HepG2 (cell line): ENCODE measurements around the gene TP53. TPM values are rescaled to one million over a fixed set of nuclear protein-coding genes. Genes with fewer than 3 reads are reported as not detected.

Experiments used
- ATAC-seq: fragments of 200-7000 bp; cut with Tn5 transposase; 3 replicates; pipeline ENCODE4 v1.9.1; 2020; ENCODE audit warnings: mild to moderate bottlenecking, moderate library complexity
- BruUV-seq: library from RNA; stranded (reverse); fragments of 400-500 nt; replicated peaks from 2 replicates; lab custom pipeline; 2021; lab: Mats Ljungman, UMichigan
- CTCF ChIA-PET: fragments of 300-600 bp; formaldehyde crosslinking; extraction: SDS; loops from one replicate; lab custom pipeline; 2021; ENCODE audit warnings: low total read pairs, inconsistent platforms, low intra/inter-chr PET ratio; lab: Yijun Ruan, JAX
- POLR2A ChIA-PET: fragments of 350-600 bp; sonication (Branson Sonifier 250); formaldehyde crosslinking; loops from one replicate; lab custom pipeline; 2020; ENCODE audit warnings: antibody characterized with exemption, inconsistent platforms; lab: Yijun Ruan, JAX
- DNase-seq: peaks from one replicate; pipeline ENCODE4 v3.0.0-alpha.2; 2015; ENCODE audit warnings: low spot score
- FAIRE-seq: peaks from 3 replicates; lab custom pipeline; 2011; peaks lifted over from hg19 to GRCh38; lab: Jason Lieb, UNC
- H2AFZ ChIP-seq: one replicate; pipeline ENCODE4 v1.6.1; 2011; ENCODE audit warnings: low read length, inconsistent platforms
- H3K27ac ChIP-seq: fragments of 300-600 bp; 3 replicates; pipeline ENCODE4 v1.8.0; 2011; ENCODE audit warnings: mixed run types, mild to moderate bottlenecking, mixed read lengths, low read length, inconsistent platforms; ENCODE audit not compliant: insufficient read depth; ENCODE audit errors: extremely low read length
- H3K27me3 ChIP-seq, 2 experiments: fragments of 200-600 bp in 1 of 2; 2 replicates in 1 of 2; 3 replicates in 1 of 2; pipeline versions ENCODE4 v1.6.0 to v1.8.0; 2011; ENCODE audit warnings: low read length in 2 of 2, mild to moderate bottlenecking in 2 of 2, moderate library complexity in 2 of 2, inconsistent platforms in 1 of 2; ENCODE audit not compliant: insufficient read depth in 2 of 2, control insufficient read depth in 1 of 2
- H3K36me3 ChIP-seq, 2 experiments: fragments of 200-600 bp in 1 of 2; replicated peaks in 1 of 2; 2 replicates in 1 of 2; 3 replicates in 1 of 2; pipeline versions ENCODE4 v1.5.1 to v1.8.0; 2011; ENCODE audit warnings: low read length in 2 of 2, inconsistent platforms in 1 of 2; ENCODE audit not compliant: insufficient read depth in 2 of 2, control insufficient read depth in 1 of 2
- H3K4me1 ChIP-seq: 2 replicates; pipeline ENCODE4 v1.5.1; 2012; ENCODE audit warnings: low read length, inconsistent platforms; ENCODE audit not compliant: insufficient read depth
- H3K4me2 ChIP-seq: 2 replicates; pipeline ENCODE4 v1.6.0; 2011; ENCODE audit warnings: low read depth, low read length, inconsistent platforms
- H3K4me3 ChIP-seq, 3 experiments: fragments of 200-600 bp in 1 of 3; sonication (generic), shearing (Covaris generic) in 1 of 3; replicated peaks in 1 of 3; 2 replicates each; pipeline ENCODE4 v1.5.1; 2011 to 2016; ENCODE audit warnings: low read length in 3 of 3, inconsistent platforms in 2 of 3, low read depth in 2 of 3, mild to moderate bottlenecking in 2 of 3, control low read depth in 1 of 3, mixed read lengths in 1 of 3; ENCODE audit not compliant: insufficient read depth in 1 of 3
- H3K79me2 ChIP-seq: one replicate; pipeline ENCODE4 v1.6.1; 2011; ENCODE audit warnings: low read length, inconsistent platforms; ENCODE audit not compliant: insufficient read depth
- H3K9ac ChIP-seq: 2 replicates; pipeline ENCODE4 v1.6.0; 2011; ENCODE audit warnings: mild to moderate bottlenecking, low read depth, low read length, inconsistent platforms; ENCODE audit not compliant: insufficient read depth
- H3K9me3 ChIP-seq: 2 replicates; pipeline ENCODE4 v1.5.1; 2012; ENCODE audit warnings: mild to moderate bottlenecking, low read length
- H4K20me1 ChIP-seq: 2 replicates; pipeline ENCODE4 v1.6.0; 2011; ENCODE audit warnings: inconsistent platforms, mild to moderate bottlenecking, low read length, moderate library complexity; ENCODE audit not compliant: insufficient read depth
- ARID3A ChIP-seq: IDR thresholded peaks from 2 replicates; pipeline ENCODE4 v1.6.1; 2012; ENCODE audit warnings: low read depth, low read length, improper control_type of control experiment
- CAMTA2 ChIP-seq: sonication (generic); formaldehyde crosslinking; IDR thresholded peaks from 2 replicates; pipeline ENCODE4 v1.4.0; 2020; ENCODE audit warnings: mild to moderate bottlenecking, missing genetic modification reagents, borderline replicate concordance
- CBX5 ChIP-seq: sonication (generic); formaldehyde crosslinking; IDR thresholded peaks from 2 replicates; pipeline ENCODE4 v1.4.0; 2020; ENCODE audit warnings: missing genetic modification reagents, borderline replicate concordance
- CCDC6 ChIP-seq: sonication (generic); formaldehyde crosslinking; IDR thresholded peaks from 2 replicates; pipeline ENCODE4 v1.8.1; 2022; ENCODE audit warnings: mild to moderate bottlenecking, missing genetic modification reagents, moderate library complexity
- IKZF4 ChIP-seq: sonication (generic); formaldehyde crosslinking; IDR thresholded peaks from 2 replicates; pipeline ENCODE4 v1.5.1; 2020; ENCODE audit warnings: borderline replicate concordance, mild to moderate bottlenecking, low read depth, missing genetic modification reagents; ENCODE audit errors: not compliant biosample characterization
- LCORL ChIP-seq, 2 experiments: fragments of 450-650 bp in 1 of 2; sonication (generic) in 1 of 2; formaldehyde crosslinking in 1 of 2; IDR thresholded peaks; 2 replicates each; pipeline versions ENCODE4 v1.5.0 to v1.6.1; 2017 to 2020; ENCODE audit warnings: antibody characterized with exemption in 1 of 2, missing genetic modification reagents in 1 of 2
- MLXIP ChIP-seq: sonication (generic); formaldehyde crosslinking; IDR thresholded peaks from 2 replicates; pipeline ENCODE4 v1.9.0; 2021; ENCODE audit warnings: missing genetic modification reagents, borderline replicate concordance
- SP5 ChIP-seq: IDR thresholded peaks from 2 replicates; pipeline ENCODE4 v1.6.1; 2016; ENCODE audit warnings: low read depth, borderline replicate concordance
- SSRP1 ChIP-seq: IDR thresholded peaks from 2 replicates; pipeline ENCODE4 v1.6.1; 2016; ENCODE audit warnings: control low read depth
- SYNCRIP ChIP-seq: fragments of 200-400 bp; formaldehyde crosslinking; IDR thresholded peaks from 2 replicates; pipeline ENCODE4 v1.6.1; 2018; ENCODE audit warnings: mild to moderate bottlenecking, low read depth, low read length; ENCODE audit not compliant: insufficient read depth
- ZNF12 ChIP-seq: sonication (generic); formaldehyde crosslinking; IDR thresholded peaks from 2 replicates; pipeline ENCODE4 v1.5.0; 2020; ENCODE audit warnings: missing genetic modification reagents
- ZNF232 ChIP-seq: sonication (generic); formaldehyde crosslinking; IDR thresholded peaks from 2 replicates; pipeline ENCODE4 v1.4.0; 2020; ENCODE audit warnings: missing genetic modification reagents, borderline replicate concordance
- ZNF317 ChIP-seq: sonication (generic); formaldehyde crosslinking; IDR thresholded peaks from 2 replicates; pipeline ENCODE4 v1.5.0; 2020; ENCODE audit warnings: mild to moderate bottlenecking, missing genetic modification reagents
- ZNF562 ChIP-seq: sonication (generic); formaldehyde crosslinking; IDR thresholded peaks from 2 replicates; pipeline ENCODE4 v1.8.0; 2022; ENCODE audit warnings: missing genetic modification reagents, borderline replicate concordance
- ZNF570 ChIP-seq: sonication (generic); formaldehyde crosslinking; IDR thresholded peaks from 2 replicates; pipeline ENCODE4 v1.4.0; 2020; ENCODE audit warnings: mild to moderate bottlenecking, missing genetic modification reagents, borderline replicate concordance
- ZNF597 ChIP-seq: sonication (generic); formaldehyde crosslinking; IDR thresholded peaks from 2 replicates; pipeline ENCODE4 v1.5.0; 2020; ENCODE audit warnings: missing genetic modification reagents
- ZNF761 ChIP-seq: sonication (generic); formaldehyde crosslinking; conservative IDR thresholded peaks from 2 replicates; pipeline ENCODE4 v1.4.0; 2020; ENCODE audit warnings: mild to moderate bottlenecking, missing genetic modification reagents
- WGBS: methylation state at CpG from one replicate; pipeline ENCODE4 v1.1.6; 2017; ENCODE audit warnings: low lambda C conversion rate; 5-methylcytosine and 5-hydroxymethylcytosine counted together
- in situ Hi-C: cut with HindIII; loops from 2 replicates; pipeline ENCODE4 v1.10.0; 2017; ENCODE audit warnings: low pct_unique_long_range_greater_than_20kb; ENCODE audit not compliant: extremely low pct_ligation_motif_present
- intact Hi-C: fragments of 100-400 bp; cut with micrococcal nuclease; formaldehyde crosslinking; loops from one replicate; pipeline ENCODE4 v1.10.0; 2022; ENCODE audit not compliant: unreplicated experiment
- polyA plus RNA-seq, 8 experiments: library from polyadenylated mRNA; depleted of rRNA in 3 of 8; stranded (reverse) in 7 of 8; unstranded in 1 of 8; fragments of >200 nt; fragmentation: Illumina TruSeq in 4 of 8; extraction: Trizol in 4 of 8; gene quantifications; 2 replicates each; pipeline versions ENCODE4 v1.2.1 to v1.2.3, GENCODE V29; 2011 to 2016; ENCODE audit warnings: low read depth in 4 of 8, missing spikeins in 1 of 8, mixed read lengths in 1 of 8; ENCODE audit not compliant: insufficient read depth in 1 of 8
- total RNA-seq, 5 experiments: library from RNA; depleted of rRNA; stranded (reverse); fragments of >200 nt; fragmentation: Illumina TruSeq; extraction: Trizol; gene quantifications; 2 replicates each; pipeline ENCODE4 v1.2.3, GENCODE V29; 2016; ENCODE audit warnings: low read depth in 1 of 5

The TP53 gene
- total and polyA plus RNA-seq, 2 of the 13 experiments (the other 11 are each of a cell fraction or from before 2014, with no cell fraction given) = 17.1 to 29.9 TPM

- TF ChIP-seq SP5 (CRISPR knock-in tag) = no peak
- no peak for TF ChIP-seq ARID3A
- no peak for TF ChIP-seq CBX5 (CRISPR knock-in tag)
- no peak for TF ChIP-seq IKZF4 (CRISPR knock-in tag)
- no peak for TF ChIP-seq SSRP1 (CRISPR knock-in tag)
- TF ChIP-seq LCORL (IDR thresholded peaks at IDR 0.05) = no peak
- no peak for TF ChIP-seq LCORL (CRISPR knock-in tag; IDR thresholded peaks at IDR 0.05)
- TF ChIP-seq SYNCRIP = no peak
- no peak for TF ChIP-seq ZNF597
- no peak for TF ChIP-seq CCDC6
- TF ChIP-seq CAMTA2 = no peak
- TF ChIP-seq MLXIP (CRISPR knock-in tag) = no peak
- TF ChIP-seq ZNF570 (CRISPR knock-in tag) = no peak
- no peak for TF ChIP-seq ZNF562 (CRISPR knock-in tag)
- no peak for TF ChIP-seq ZNF12 (CRISPR knock-in tag)
- no peak for TF ChIP-seq ZNF317 (CRISPR knock-in tag)
- TF ChIP-seq ZNF761 (CRISPR knock-in tag) = no peak
- TF ChIP-seq ZNF232 (CRISPR knock-in tag) = no peak
- Histone ChIP-seq H3K4me2 (no peak overlapping the region), H3K79me2 (no peaks in the 10 kb centered on the region), H2AFZ (no peak overlapping the region), H3K4me3 (no peak overlapping the region), H3K4me1 (peaks cover 3% of the 10 kb centered on the region), H3K27ac (no peak overlapping the region), H3K9me3 (no peaks in the 10 kb centered on the region), H4K20me1 (no peaks in the 10 kb centered on the region), H3K36me3 (no peaks in the 10 kb centered on the region), H3K27me3 (peaks cover 0 to under 1% of the 10 kb centered on the region in 2 experiments; a peak in 1 of 5 replicates), H3K9ac (no peak overlapping the region)
- 44% methylated on average over 4 of the region's 4 CpGs for WGBS
- POLR2A ChIA-PET = no interaction called here
- BruUV-seq = no TSS peak
- in situ Hi-C loops = no loop called here
- intact Hi-C loops = no loop called here
- CTCF ChIA-PET = no interaction called here
- DNase-seq = no peak
- no peak for FAIRE-seq
- no peak for ATAC-seq
These were observed 42.5 kb downstream of the TP53 start for GRCh38 chr17:7644775-7645174.
